PC-3 (cell line): ENCODE measurements around the gene CYP4F22.

ENCODE experiments used
- EZH2 ChIP-seq: fragments of 300-600 bp; sonication (generic); IDR thresholded peaks from one replicate; pipeline ENCODE4 v1.6.1; 2017; ENCODE audit warnings: antibody characterized with exemption, mild to moderate bottlenecking, low read length; ENCODE audit not compliant: unreplicated experiment
- TF ChIP-seq, protein P1 (sequence below): fragments of 300-600 bp; sonication (generic); conservative IDR thresholded peaks from 2 replicates; pipeline ENCODE4 v1.5.1; 2017; ENCODE audit warnings: antibody characterized with exemption, low read depth, mild to moderate bottlenecking, low read length

DNA sequence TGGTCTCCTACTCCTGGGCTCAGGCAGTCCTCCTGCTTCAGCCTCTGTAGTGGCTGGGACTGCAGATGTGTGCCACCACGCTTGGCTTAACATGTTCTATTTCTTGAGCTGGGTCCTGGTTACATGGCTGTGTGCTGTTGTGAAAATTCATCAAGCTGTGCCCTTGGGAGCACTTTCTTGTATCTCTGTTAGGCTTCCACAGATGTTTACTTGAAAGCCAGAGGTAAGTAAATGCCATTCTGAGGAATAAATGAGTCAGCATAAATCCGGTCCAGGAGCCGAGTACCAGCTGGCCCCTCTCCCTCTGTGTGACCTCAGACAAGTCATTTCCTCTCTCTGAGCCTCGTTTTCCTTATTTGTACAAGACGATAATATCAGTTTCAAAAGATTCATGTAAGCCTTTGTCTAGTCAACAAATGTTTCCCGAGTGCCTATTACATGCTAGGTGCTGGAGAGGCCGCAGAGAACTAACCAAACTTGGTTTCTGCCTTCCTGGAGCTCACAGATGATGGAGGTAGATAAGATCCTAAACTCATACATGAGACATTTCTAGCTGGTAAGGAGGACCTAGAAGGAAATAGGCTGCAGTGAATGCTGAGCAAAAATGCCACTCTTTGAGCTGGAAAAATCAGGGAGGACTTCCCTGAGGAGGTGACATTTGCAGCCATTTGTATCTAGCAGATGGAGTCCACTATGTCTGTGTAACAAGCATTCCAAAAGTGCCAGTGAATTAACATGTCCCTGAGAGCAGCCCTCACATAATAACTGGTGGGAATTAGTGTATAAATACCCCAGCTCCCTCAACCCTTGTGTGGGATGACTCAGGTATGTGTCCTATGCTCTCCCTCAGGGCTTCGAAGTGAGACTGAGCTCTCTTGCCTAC lies 41.2 kb upstream of the CYP4F22 start:
- TF ChIP-seq, protein P1, sequence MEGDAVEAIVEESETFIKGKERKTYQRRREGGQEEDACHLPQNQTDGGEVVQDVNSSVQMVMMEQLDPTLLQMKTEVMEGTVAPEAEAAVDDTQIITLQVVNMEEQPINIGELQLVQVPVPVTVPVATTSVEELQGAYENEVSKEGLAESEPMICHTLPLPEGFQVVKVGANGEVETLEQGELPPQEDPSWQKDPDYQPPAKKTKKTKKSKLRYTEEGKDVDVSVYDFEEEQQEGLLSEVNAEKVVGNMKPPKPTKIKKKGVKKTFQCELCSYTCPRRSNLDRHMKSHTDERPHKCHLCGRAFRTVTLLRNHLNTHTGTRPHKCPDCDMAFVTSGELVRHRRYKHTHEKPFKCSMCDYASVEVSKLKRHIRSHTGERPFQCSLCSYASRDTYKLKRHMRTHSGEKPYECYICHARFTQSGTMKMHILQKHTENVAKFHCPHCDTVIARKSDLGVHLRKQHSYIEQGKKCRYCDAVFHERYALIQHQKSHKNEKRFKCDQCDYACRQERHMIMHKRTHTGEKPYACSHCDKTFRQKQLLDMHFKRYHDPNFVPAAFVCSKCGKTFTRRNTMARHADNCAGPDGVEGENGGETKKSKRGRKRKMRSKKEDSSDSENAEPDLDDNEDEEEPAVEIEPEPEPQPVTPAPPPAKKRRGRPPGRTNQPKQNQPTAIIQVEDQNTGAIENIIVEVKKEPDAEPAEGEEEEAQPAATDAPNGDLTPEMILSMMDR, result no peak
- TF ChIP-seq EZH2, result no peak
